ENCODE data around the gene SPATA31D1.
"Not testable (repeated sequence)": the region's sequence is repeated elsewhere in the genome, so short reads cannot be mapped to it uniquely, and the experiment has no call there.

The SPATA31D1 gene

GRCh38 chr9:81988472-81988871 lies at the start of gene SPATA31D1:
Gene SPATA31D1, plus strand, starts transcription at chr9:81988772. Its CDS starts 47 bp downstream, at chr9:81988819.
- not testable (repeated sequence) for DNase-seq

- DNase-seq: not testable (repeated sequence)
These were observed 45.2 kb upstream of the SPATA31D1 start, which contains the start of gene SPATA31D3 for GRCh38 chr9:81943393-81943792. Gene SPATA31D3, plus strand, starts transcription at chr9:81943500. Its CDS starts 86 bp downstream, at chr9:81943586.

GRCh38 chr9:81948650-81949049 lies 39.9 kb upstream of the SPATA31D1 start:
- DNase-seq: not testable (repeated sequence)

GRCh38 chr9:81953096-81953495 lies 35.5 kb upstream of the SPATA31D1 start:
- no peak for DNase-seq

- no peak for DNase-seq
These were observed 32.9 kb upstream of the SPATA31D1 start for GRCh38 chr9:81955625-81956024.

GRCh38 chr9:81964218-81965171 lies 24.1 kb upstream of the SPATA31D1 start:
- no peak for DNase-seq

- no peak for DNase-seq
These were observed 20.5 kb upstream of the SPATA31D1 start for GRCh38 chr9:81968026-81968425.

GRCh38 chr9:81969971-81970370 lies 18.6 kb upstream of the SPATA31D1 start:
- DNase-seq: no peak

DNA sequence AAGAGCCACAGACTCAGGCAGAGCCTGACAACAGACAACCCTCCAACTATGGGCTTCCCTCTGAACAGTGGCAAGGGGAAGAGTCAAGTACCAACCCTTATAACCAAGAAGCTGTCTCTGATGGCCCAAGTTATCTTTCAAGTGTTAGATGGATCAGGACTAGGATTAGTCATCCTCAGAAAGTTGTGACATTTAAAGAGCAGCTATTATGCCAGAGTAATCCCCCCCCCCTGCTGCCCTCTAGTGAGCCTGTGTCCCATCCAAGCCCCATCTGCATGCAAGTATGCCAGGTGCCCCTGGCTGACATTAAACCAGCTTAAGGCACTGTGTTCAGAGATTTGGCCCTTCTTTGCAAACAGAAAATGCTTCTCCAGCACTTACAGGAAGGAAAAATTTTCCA lies 16.8 kb upstream of the SPATA31D1 start:
- no peak for DNase-seq

GRCh38 chr9:81974764-81975163 lies 13.8 kb upstream of the SPATA31D1 start:
- no peak for DNase-seq

DNA sequence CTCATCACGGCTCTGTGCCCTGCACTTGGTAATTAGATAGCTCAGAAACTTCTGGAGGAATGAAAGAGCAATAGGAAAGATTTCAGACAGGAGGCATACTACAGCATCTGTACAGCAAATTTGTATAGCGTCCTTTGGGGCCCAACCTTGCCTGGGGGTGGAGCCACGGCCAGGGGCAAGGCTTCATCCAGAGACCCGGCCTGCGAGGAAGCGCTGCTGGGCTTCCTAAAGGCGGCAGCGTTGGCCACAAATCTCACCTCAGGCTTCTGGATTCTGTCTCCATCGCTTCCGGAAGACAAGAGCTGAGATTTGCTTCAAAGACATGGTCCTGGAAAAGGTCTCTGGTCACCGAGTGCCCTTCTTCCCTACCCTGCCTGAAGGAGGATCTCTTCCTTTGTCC lies 12.2 kb upstream of the SPATA31D1 start:
- DNase-seq: no peak

- DNase-seq: no peak
These were observed 9.4 kb upstream of the SPATA31D1 start for GRCh38 chr9:81979196-81979595.

DNA sequence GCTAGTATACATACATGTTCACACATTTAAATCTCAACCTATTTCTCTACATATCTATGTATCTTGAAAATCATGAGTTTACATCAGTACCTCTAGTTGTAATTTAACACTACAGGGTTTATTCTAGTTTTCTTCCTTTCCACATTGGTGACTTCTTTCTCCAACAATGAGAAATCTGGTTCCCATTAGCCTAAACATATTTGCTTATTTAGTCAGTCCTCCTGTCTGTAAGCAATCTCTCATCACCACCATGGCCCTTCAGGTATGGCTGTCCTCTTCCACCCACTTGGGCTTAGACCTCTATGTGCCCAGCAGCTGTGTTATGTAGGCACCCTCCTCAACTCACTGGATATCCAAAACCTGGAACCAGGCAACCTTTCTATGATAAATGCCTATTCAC lies 8.0 kb upstream of the SPATA31D1 start:
- no peak for DNase-seq

- DNase-seq: no peak
These were observed 6.7 kb upstream of the SPATA31D1 start for GRCh38 chr9:81981883-81982282.

DNA sequence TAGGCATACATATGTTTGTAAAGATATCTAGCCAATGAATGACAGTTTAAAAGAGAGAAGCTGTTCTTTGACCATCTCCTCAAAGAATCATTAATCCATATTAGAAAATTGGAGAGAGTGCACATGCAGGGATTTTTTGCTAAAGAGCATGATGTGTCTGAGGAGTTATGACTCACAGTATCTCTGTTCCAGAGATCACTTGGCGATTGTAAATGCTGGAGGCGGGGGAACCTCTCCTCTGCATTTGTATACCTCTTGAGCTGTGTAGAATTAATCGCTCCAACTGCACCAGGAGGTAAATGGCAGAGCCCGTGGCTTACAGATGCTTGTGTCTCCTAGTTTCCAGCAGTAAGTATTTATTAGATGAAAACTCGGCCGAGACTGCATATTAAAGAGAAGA lies 3.6 kb upstream of the SPATA31D1 start:
- DNase-seq: no peak

DNA sequence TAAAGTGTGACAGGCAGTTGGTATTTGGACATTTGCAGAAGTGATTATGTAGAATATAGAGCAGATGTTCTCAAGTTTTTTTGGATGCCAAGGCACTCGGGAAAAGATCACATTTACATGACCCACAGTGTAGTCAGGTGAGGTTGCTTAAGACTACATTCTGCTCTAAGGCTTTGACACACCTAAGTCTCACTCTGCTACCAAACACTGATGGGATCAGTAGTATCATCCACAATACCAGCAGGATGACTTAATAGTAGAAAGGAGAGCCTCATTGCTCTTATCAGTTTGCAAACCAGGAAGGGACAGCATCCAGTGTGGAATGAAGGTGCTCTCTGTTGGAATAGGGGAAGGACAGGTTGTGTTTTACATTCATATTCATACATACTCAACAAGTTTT lies 2.5 kb upstream of the SPATA31D1 start:
- DNase-seq: no peak

DNA sequence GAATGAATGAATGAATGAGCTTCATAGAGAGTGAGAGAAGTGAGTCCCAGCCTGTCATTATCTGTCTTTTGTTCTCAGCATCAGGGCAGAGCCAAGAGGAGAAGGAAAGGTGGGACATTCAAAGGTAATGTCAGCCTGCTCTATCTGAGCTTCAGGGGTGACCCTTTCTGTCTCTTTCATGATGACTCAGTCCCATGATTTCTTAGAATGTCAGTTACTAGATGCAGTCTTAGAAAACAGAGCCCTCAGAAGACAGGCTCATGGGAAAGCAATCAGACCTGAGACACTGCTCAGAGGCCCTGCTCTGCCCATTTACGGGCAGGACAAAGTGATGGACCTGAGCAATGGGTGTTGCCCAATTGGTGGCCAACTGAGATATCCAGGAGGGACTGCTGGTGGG lies 1.1 kb downstream of the SPATA31D1 start:
- no peak for DNase-seq

DNA sequence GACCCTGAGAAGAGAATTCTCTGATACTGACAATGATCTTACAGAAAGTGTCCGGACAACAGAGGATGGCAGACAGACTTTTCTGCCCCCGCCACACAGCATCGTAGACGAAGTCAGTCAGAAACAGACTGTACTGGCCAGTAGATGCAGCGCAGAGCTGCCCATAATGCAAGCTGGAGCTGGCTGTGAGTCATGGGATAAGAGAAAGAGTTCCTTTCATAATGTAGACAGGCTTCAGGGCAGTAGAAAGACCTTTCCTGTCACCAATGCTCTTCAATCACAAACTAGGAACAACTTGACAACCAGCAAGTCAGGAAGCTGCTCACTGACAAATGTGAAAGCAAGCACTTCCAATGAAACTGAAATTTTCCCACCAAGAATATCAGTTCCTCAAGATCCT lies 5.1 kb downstream of the SPATA31D1 start:
- DNase-seq: no peak

GRCh38 chr9:81999806-82000205 lies 11.2 kb downstream of the SPATA31D1 start:
- no peak for DNase-seq

- no peak for DNase-seq
These were observed 22.1 kb downstream of the SPATA31D1 start for GRCh38 chr9:82010711-82011110.

DNA sequence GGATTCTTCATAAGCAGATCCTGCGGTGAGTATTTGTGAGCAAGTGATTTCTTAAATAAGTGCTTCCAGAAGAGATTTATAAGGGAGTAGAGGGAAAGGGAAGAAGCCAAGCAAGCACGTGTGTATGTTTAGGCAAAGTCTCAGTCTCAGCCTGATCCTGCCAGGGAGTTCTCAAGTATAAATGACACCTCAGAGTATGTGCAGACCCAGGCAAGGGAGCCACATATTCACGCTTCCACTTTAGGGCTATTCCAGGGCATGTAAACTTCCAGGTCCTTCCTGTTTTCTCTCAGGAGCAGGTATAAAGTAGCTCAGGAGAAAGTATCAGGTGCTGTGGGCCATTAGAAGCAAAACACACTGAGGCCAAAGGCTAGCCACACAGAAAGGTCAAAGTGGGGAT lies 22.6 kb downstream of the SPATA31D1 start:
- DNase-seq: no peak

- no peak for DNase-seq
These were observed 23.7 kb downstream of the SPATA31D1 start for GRCh38 chr9:82012276-82012675.

- peak in 1 of 2 experiments; percentile 13 for DNase-seq
These were observed 31.8 kb downstream of the SPATA31D1 start for GRCh38 chr9:82020331-82020730.

DNA sequence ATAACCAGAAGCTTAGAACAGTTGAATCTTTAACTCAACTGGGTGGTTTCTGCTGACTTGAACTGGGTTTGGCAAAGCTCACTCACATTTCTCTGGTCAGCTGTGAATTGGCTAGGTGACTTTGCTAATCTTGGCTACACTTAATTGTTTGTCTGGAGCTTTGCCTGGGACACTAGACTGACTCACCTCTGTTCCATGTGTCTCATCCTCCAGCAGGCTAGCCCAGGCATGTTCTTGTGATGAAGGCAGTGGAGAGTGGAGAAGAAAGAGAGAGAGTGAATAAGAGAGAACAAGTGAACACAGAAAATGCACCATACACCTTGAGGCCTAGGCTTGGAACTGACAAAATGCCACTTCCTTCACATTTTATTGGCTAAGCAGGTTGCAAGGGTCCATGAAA lies 32.6 kb downstream of the SPATA31D1 start:
- peak; percentile 77 to 79 for DNase-seq

DNA sequence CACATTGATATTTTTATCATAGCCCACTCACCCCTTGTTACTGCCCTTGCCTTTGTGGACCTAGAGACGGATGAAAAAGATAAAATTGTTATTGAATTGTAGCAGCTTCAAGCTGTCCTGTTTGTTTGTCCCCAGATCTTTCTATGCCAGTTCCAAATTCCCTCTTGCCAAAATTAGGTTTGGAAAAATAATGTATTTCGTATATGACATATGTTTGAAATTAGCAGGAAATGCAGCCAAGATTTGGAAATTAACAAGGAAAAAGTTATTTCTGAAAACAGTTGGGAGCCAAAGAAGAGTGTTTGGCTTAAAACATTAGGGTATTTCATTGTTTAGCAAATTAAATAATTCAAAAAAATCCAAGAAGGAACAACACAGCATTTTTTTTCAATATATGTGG lies 33.5 kb downstream of the SPATA31D1 start:
- peak; percentile 7 to 37 for DNase-seq
